ENCODE measurements around the gene LAMA3. TPM values are rescaled to one million over a fixed set of nuclear protein-coding genes. Genes with fewer than 3 reads are reported as not detected.

The LAMA3 gene
- total and polyA plus RNA-seq, 2 experiments from 2014 or later = 3.9 to 4.9 TPM

DNA sequence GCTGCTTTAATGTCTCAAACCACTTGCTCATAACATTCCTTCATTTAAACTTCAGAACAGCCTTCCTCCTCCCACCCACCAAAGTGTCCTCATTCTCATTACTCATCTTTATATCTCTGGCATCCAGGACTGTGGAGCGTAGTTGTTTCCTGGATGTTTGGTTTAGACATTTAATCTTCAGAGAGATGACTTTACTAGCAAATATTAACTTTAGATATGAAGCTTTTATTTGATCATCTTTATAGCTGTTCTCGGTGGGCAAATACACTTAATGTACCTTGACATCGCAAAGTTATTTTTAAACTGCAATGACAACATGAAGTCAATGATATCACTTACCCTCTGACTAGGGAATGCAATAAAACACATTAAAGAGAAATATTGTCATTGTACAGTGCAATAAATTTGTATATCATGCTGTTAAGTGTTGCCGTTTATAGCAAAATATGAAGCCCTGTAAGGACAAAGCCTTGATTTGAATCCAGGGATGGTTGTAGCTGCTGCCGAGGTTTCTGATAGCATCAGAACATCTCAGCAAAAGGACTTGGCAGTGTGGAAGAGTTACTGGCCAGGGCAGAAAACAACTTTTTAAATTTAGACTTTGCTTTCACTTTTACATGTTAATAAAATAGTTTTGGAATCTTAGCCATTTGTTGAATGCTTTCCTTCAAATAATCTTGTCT is 4.6 kb upstream of the LAMA3 start (continued):
- TF ChIP-seq, protein P1, sequence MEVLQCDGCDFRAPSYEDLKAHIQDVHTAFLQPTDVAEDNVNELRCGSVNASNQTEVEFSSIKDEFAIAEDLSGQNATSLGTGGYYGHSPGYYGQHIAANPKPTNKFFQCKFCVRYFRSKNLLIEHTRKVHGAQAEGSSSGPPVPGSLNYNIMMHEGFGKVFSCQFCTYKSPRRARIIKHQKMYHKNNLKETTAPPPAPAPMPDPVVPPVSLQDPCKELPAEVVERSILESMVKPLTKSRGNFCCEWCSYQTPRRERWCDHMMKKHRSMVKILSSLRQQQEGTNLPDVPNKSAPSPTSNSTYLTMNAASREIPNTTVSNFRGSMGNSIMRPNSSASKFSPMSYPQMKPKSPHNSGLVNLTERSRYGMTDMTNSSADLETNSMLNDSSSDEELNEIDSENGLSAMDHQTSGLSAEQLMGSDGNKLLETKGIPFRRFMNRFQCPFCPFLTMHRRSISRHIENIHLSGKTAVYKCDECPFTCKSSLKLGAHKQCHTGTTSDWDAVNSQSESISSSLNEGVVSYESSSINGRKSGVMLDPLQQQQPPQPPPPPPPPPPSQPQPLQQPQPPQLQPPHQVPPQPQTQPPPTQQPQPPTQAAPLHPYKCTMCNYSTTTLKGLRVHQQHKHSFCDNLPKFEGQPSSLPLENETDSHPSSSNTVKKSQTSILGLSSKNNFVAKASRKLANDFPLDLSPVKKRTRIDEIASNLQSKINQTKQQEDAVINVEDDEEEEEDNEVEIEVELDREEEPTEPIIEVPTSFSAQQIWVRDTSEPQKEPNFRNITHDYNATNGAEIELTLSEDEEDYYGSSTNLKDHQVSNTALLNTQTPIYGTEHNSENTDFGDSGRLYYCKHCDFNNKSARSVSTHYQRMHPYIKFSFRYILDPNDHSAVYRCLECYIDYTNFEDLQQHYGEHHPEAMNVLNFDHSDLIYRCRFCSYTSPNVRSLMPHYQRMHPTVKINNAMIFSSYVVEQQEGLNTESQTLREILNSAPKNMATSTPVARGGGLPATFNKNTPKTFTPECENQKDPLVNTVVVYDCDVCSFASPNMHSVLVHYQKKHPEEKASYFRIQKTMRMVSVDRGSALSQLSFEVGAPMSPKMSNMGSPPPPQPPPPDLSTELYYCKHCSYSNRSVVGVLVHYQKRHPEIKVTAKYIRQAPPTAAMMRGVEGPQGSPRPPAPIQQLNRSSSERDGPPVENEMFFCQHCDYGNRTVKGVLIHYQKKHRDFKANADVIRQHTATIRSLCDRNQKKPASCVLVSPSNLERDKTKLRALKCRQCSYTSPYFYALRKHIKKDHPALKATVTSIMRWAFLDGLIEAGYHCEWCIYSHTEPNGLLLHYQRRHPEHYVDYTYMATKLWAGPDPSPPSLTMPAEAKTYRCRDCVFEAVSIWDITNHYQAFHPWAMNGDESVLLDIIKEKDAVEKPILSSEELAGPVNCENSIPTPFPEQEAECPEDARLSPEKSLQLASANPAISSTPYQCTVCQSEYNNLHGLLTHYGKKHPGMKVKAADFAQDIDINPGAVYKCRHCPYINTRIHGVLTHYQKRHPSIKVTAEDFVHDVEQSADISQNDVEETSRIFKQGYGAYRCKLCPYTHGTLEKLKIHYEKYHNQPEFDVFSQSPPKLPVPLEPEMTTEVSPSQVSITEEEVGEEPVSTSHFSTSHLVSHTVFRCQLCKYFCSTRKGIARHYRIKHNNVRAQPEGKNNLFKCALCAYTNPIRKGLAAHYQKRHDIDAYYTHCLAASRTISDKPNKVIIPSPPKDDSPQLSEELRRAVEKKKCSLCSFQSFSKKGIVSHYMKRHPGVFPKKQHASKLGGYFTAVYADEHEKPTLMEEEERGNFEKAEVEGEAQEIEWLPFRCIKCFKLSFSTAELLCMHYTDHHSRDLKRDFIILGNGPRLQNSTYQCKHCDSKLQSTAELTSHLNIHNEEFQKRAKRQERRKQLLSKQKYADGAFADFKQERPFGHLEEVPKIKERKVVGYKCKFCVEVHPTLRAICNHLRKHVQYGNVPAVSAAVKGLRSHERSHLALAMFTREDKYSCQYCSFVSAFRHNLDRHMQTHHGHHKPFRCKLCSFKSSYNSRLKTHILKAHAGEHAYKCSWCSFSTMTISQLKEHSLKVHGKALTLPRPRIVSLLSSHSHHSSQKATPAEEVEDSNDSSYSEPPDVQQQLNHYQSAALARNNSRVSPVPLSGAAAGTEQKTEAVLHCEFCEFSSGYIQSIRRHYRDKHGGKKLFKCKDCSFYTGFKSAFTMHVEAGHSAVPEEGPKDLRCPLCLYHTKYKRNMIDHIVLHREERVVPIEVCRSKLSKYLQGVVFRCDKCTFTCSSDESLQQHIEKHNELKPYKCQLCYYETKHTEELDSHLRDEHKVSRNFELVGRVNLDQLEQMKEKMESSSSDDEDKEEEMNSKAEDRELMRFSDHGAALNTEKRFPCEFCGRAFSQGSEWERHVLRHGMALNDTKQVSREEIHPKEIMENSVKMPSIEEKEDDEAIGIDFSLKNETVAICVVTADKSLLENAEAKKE (CRISPR knock-in tag; IDR thresholded peaks at IDR 0.05) = no peak
- TF ChIP-seq NANOG (IDR thresholded peaks at IDR 0.05; ENCODE audit: borderline replicate concordance) = no peak
- TF ChIP-seq EZH2phosphoT487 (IDR thresholded peaks at IDR 0.05; ENCODE audit: unreplicated experiment) = no peak
- no peak for TF ChIP-seq ZNF114 (CRISPR knock-in tag; IDR thresholded peaks at IDR 0.05)
- no peak for TF ChIP-seq STAT1 (IDR thresholded peaks at IDR 0.05; ENCODE audit: unreplicated experiment)
- TF ChIP-seq, protein P2, sequence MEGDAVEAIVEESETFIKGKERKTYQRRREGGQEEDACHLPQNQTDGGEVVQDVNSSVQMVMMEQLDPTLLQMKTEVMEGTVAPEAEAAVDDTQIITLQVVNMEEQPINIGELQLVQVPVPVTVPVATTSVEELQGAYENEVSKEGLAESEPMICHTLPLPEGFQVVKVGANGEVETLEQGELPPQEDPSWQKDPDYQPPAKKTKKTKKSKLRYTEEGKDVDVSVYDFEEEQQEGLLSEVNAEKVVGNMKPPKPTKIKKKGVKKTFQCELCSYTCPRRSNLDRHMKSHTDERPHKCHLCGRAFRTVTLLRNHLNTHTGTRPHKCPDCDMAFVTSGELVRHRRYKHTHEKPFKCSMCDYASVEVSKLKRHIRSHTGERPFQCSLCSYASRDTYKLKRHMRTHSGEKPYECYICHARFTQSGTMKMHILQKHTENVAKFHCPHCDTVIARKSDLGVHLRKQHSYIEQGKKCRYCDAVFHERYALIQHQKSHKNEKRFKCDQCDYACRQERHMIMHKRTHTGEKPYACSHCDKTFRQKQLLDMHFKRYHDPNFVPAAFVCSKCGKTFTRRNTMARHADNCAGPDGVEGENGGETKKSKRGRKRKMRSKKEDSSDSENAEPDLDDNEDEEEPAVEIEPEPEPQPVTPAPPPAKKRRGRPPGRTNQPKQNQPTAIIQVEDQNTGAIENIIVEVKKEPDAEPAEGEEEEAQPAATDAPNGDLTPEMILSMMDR (conservative IDR thresholded peaks at IDR 0.05; ENCODE audit: low read depth in 2 of 2) = no peak
- no peak for TF ChIP-seq POLR2AphosphoS5 (IDR thresholded peaks at IDR 0.05; ENCODE audit: low read depth)
- no peak for TF ChIP-seq EZH2 (IDR thresholded peaks at IDR 0.05; ENCODE audit: low read depth, unreplicated experiment)
